ENCODE measurements around the gene SYNDIG1. TPM values are rescaled to one million over a fixed set of nuclear protein-coding genes. Genes with fewer than 3 reads are reported as not detected.

SYNDIG1 gene
- total RNA-seq, 1 donor from 2014 or later, result 2.6 TPM

GRCh38 chr20:24664266-24664986 is 195.0 kb downstream of the SYNDIG1 start:
- Histone ChIP-seq H3K27ac (ENCODE audit: low read depth, low read length) (no peak overlapping the region), H3K9ac (ENCODE audit: low read depth in 1 of 3, low read length in 3 of 3) (no peak overlapping the region), H3K4me3 (ENCODE audit: low read length in 3 of 3) (no peak overlapping the region), H3K9me3 (ENCODE audit: control insufficient read depth in 3 of 3, low read length in 3 of 3) (no peaks in the 10 kb centered on the region), H3K36me3 (ENCODE audit: control insufficient read depth in 3 of 3, insufficient read depth in 3 of 3, low read length in 3 of 3) (no peaks in the 10 kb centered on the region), H3K4me1 (ENCODE audit: control insufficient read depth in 3 of 3, insufficient read depth in 3 of 3, low read length in 3 of 3) (peaks cover 0 to 5% (median 4%) of the 10 kb centered on the region in 3 donors), H3K27me3 (ENCODE audit: control insufficient read depth in 3 of 3, insufficient read depth in 3 of 3, low read length in 3 of 3) (peaks cover 0 to 23% (median 7%) of the 10 kb centered on the region in 3 donors)

GRCh38 chr20:24665196-24665595 is 195.8 kb downstream of the SYNDIG1 start:
- Histone ChIP-seq H3K27me3 (ENCODE audit: control insufficient read depth in 3 of 3, insufficient read depth in 3 of 3, low read length in 3 of 3) (peaks cover 0 to 23% (median 4%) of the 10 kb centered on the region in 3 donors), H3K36me3 (ENCODE audit: control insufficient read depth in 3 of 3, insufficient read depth in 3 of 3, low read length in 3 of 3) (no peaks in the 10 kb centered on the region), H3K27ac (ENCODE audit: low read depth, low read length) (no peak overlapping the region), H3K9ac (ENCODE audit: low read depth in 1 of 3, low read length in 3 of 3) (no peak overlapping the region), H3K4me1 (ENCODE audit: control insufficient read depth in 3 of 3, insufficient read depth in 3 of 3, low read length in 3 of 3) (peaks cover 0 to 5% (median 4%) of the 10 kb centered on the region in 3 donors), H3K9me3 (ENCODE audit: control insufficient read depth in 3 of 3, low read length in 3 of 3) (no peaks in the 10 kb centered on the region), H3K4me3 (ENCODE audit: low read length in 3 of 3) (no peak overlapping the region)

GRCh38 chr20:24665741-24666191 is 196.3 kb downstream of the SYNDIG1 start:
- Histone ChIP-seq H3K27ac (ENCODE audit: low read depth, low read length) (no peak overlapping the region), H3K4me3 (ENCODE audit: low read length in 3 of 3) (no peak overlapping the region), H3K9me3 (ENCODE audit: control insufficient read depth in 3 of 3, low read length in 3 of 3) (no peaks in the 10 kb centered on the region), H3K9ac (ENCODE audit: low read depth in 1 of 3, low read length in 3 of 3) (no peak overlapping the region), H3K27me3 (ENCODE audit: control insufficient read depth in 3 of 3, insufficient read depth in 3 of 3, low read length in 3 of 3) (peaks cover 0 to 17% (median 0%) of the 10 kb centered on the region in 3 donors), H3K4me1 (ENCODE audit: control insufficient read depth in 3 of 3, insufficient read depth in 3 of 3, low read length in 3 of 3) (peaks cover 0 to 5% (median 4%) of the 10 kb centered on the region in 3 donors), H3K36me3 (ENCODE audit: control insufficient read depth in 3 of 3, insufficient read depth in 3 of 3, low read length in 3 of 3) (no peaks in the 10 kb centered on the region)

- H3K9me3 ChIP-seq (ENCODE audit: control insufficient read depth in 3 of 3, low read length in 3 of 3), result no peaks in the 10 kb centered on the region
- no peak overlapping the region for H3K4me3 ChIP-seq (ENCODE audit: low read length in 3 of 3)
- no peak overlapping the region for H3K27ac ChIP-seq (ENCODE audit: low read depth, low read length)
- no peaks in the 10 kb centered on the region for H3K36me3 ChIP-seq (ENCODE audit: control insufficient read depth in 3 of 3, insufficient read depth in 3 of 3, low read length in 3 of 3)
- peaks cover 0 to 16% (median 0%) of the 10 kb centered on the region in 3 donors for H3K27me3 ChIP-seq (ENCODE audit: control insufficient read depth in 3 of 3, insufficient read depth in 3 of 3, low read length in 3 of 3)
- H3K4me1 ChIP-seq (ENCODE audit: control insufficient read depth in 3 of 3, insufficient read depth in 3 of 3, low read length in 3 of 3), result peaks cover 0 to 2% (median 2%) of the 10 kb centered on the region in 3 donors
- H3K9ac ChIP-seq (ENCODE audit: low read depth in 1 of 3, low read length in 3 of 3), result no peak overlapping the region
Measured at GRCh38 chr20:24667689-24668383, 198.4 kb downstream of the SYNDIG1 start.

- Histone ChIP-seq H3K36me3 (ENCODE audit: control insufficient read depth in 3 of 3, insufficient read depth in 3 of 3, low read length in 3 of 3) (no peaks in the 10 kb centered on the region), H3K4me1 (ENCODE audit: control insufficient read depth in 3 of 3, insufficient read depth in 3 of 3, low read length in 3 of 3) (no peaks in the 10 kb centered on the region), H3K4me3 (ENCODE audit: low read length in 3 of 3) (no peak overlapping the region), H3K27me3 (ENCODE audit: control insufficient read depth in 3 of 3, insufficient read depth in 3 of 3, low read length in 3 of 3) (peaks cover 0 to 16% (median 0%) of the 10 kb centered on the region in 3 donors), H3K9ac (ENCODE audit: low read depth in 1 of 3, low read length in 3 of 3) (no peak overlapping the region), H3K9me3 (ENCODE audit: control insufficient read depth in 3 of 3, low read length in 3 of 3) (no peaks in the 10 kb centered on the region), H3K27ac (ENCODE audit: low read depth, low read length) (no peak overlapping the region)
Measured at GRCh38 chr20:24668384-24668702, 198.9 kb downstream of the SYNDIG1 start.

- no peak overlapping the region for H3K4me3 ChIP-seq (ENCODE audit: low read length in 3 of 3)
- no peak overlapping the region for H3K9ac ChIP-seq (ENCODE audit: low read depth in 1 of 3, low read length in 3 of 3)
- no peaks in the 10 kb centered on the region for H3K9me3 ChIP-seq (ENCODE audit: control insufficient read depth in 3 of 3, low read length in 3 of 3)
- no peaks in the 10 kb centered on the region for H3K36me3 ChIP-seq (ENCODE audit: control insufficient read depth in 3 of 3, insufficient read depth in 3 of 3, low read length in 3 of 3)
- H3K4me1 ChIP-seq (ENCODE audit: control insufficient read depth in 3 of 3, insufficient read depth in 3 of 3, low read length in 3 of 3), result no peaks in the 10 kb centered on the region
- H3K27ac ChIP-seq (ENCODE audit: low read depth, low read length), result no peak overlapping the region
- peaks cover 0 to 16% (median 0%) of the 10 kb centered on the region in 3 donors for H3K27me3 ChIP-seq (ENCODE audit: control insufficient read depth in 3 of 3, insufficient read depth in 3 of 3, low read length in 3 of 3)
Measured at GRCh38 chr20:24668791-24669190, 199.4 kb downstream of the SYNDIG1 start.

GRCh38 chr20:24669701-24670100 is 200.3 kb downstream of the SYNDIG1 start:
- peaks cover 0 to 10% (median 0%) of the 10 kb centered on the region in 3 donors for H3K27me3 ChIP-seq (ENCODE audit: control insufficient read depth in 3 of 3, insufficient read depth in 3 of 3, low read length in 3 of 3)
- H3K27ac ChIP-seq (ENCODE audit: low read depth, low read length), result no peak overlapping the region
- H3K4me3 ChIP-seq (ENCODE audit: low read length in 3 of 3), result no peak overlapping the region
- H3K36me3 ChIP-seq (ENCODE audit: control insufficient read depth in 3 of 3, insufficient read depth in 3 of 3, low read length in 3 of 3), result no peaks in the 10 kb centered on the region
- H3K9ac ChIP-seq (ENCODE audit: low read depth in 1 of 3, low read length in 3 of 3), result no peak overlapping the region
- no peaks in the 10 kb centered on the region for H3K4me1 ChIP-seq (ENCODE audit: control insufficient read depth in 3 of 3, insufficient read depth in 3 of 3, low read length in 3 of 3)
- no peaks in the 10 kb centered on the region for H3K9me3 ChIP-seq (ENCODE audit: control insufficient read depth in 3 of 3, low read length in 3 of 3)

- Histone ChIP-seq H3K9me3 (ENCODE audit: control insufficient read depth in 3 of 3, low read length in 3 of 3) (no peaks in the 10 kb centered on the region), H3K36me3 (ENCODE audit: control insufficient read depth in 3 of 3, insufficient read depth in 3 of 3, low read length in 3 of 3) (no peaks in the 10 kb centered on the region), H3K27me3 (ENCODE audit: control insufficient read depth in 3 of 3, insufficient read depth in 3 of 3, low read length in 3 of 3) (peaks cover 0 to 4% (median 0%) of the 10 kb centered on the region in 3 donors), H3K4me3 (ENCODE audit: low read length in 3 of 3) (no peak overlapping the region), H3K27ac (ENCODE audit: low read depth, low read length) (no peak overlapping the region), H3K4me1 (ENCODE audit: control insufficient read depth in 3 of 3, insufficient read depth in 3 of 3, low read length in 3 of 3) (no peaks in the 10 kb centered on the region), H3K9ac (ENCODE audit: low read depth in 1 of 3, low read length in 3 of 3) (no peak overlapping the region)
Measured at GRCh38 chr20:24670341-24670872, 201.0 kb downstream of the SYNDIG1 start.

- Histone ChIP-seq H3K9ac (ENCODE audit: low read depth in 1 of 3, low read length in 3 of 3) (no peak overlapping the region), H3K4me3 (ENCODE audit: low read length in 3 of 3) (no peak overlapping the region), H3K27me3 (ENCODE audit: control insufficient read depth in 3 of 3, insufficient read depth in 3 of 3, low read length in 3 of 3) (peaks cover 0 to 4% (median 0%) of the 10 kb centered on the region in 3 donors), H3K4me1 (ENCODE audit: control insufficient read depth in 3 of 3, insufficient read depth in 3 of 3, low read length in 3 of 3) (no peaks in the 10 kb centered on the region), H3K27ac (ENCODE audit: low read depth, low read length) (no peak overlapping the region), H3K9me3 (ENCODE audit: control insufficient read depth in 3 of 3, low read length in 3 of 3) (no peaks in the 10 kb centered on the region), H3K36me3 (ENCODE audit: control insufficient read depth in 3 of 3, insufficient read depth in 3 of 3, low read length in 3 of 3) (no peaks in the 10 kb centered on the region)
Measured at GRCh38 chr20:24670981-24671380, 201.6 kb downstream of the SYNDIG1 start.

Measured in skeletal muscle tissue (tissue), 4 donors.